NB4 (cell line): ENCODE data around the gene RACGAP1.
"Not testable (repeated sequence)": the region's sequence is repeated elsewhere in the genome, so short reads cannot be mapped to it uniquely, and the experiment has no call there.

Source experiments
- POLR2A ChIP-seq: IDR thresholded peaks from 2 replicates; pipeline ENCODE4 v1.6.1; 2011; ENCODE audit warnings: mild to moderate bottlenecking; ENCODE audit not compliant: insufficient read length; ENCODE audit errors: extremely low read depth
- TF ChIP-seq, protein P1 (sequence below): IDR thresholded peaks from 2 replicates; pipeline ENCODE4 v1.6.1; 2011; ENCODE audit warnings: low read depth, low read length
- TF ChIP-seq, protein P2 (sequence below): IDR thresholded peaks from one replicate; pipeline ENCODE4 v1.5.1; 2012; ENCODE audit warnings: low read depth, low read length

DNA sequence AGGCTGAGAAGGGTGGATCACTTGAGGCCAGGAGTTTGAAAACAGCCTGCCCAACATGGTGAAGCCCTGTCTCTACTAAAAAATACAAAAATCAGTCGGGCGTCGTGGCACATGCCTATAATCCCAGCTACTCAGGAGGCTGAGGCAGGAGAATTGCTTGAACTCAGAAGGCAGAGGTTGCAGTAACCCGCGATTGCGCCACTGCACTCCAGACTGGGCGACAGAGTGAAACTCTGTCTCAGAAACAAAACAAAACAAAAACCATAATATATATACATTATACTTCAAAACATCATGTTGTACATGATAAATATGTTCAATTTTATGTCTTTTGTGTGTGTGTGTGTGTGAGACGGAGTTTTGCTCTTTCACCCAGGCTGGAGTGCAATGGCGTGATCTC, 5.2 kb upstream of the RACGAP1 start:
- not testable (repeated sequence) for TF ChIP-seq POLR2A
- TF ChIP-seq, protein P1, sequence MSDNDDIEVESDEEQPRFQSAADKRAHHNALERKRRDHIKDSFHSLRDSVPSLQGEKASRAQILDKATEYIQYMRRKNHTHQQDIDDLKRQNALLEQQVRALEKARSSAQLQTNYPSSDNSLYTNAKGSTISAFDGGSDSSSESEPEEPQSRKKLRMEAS = not testable (repeated sequence)
- TF ChIP-seq, protein P2, sequence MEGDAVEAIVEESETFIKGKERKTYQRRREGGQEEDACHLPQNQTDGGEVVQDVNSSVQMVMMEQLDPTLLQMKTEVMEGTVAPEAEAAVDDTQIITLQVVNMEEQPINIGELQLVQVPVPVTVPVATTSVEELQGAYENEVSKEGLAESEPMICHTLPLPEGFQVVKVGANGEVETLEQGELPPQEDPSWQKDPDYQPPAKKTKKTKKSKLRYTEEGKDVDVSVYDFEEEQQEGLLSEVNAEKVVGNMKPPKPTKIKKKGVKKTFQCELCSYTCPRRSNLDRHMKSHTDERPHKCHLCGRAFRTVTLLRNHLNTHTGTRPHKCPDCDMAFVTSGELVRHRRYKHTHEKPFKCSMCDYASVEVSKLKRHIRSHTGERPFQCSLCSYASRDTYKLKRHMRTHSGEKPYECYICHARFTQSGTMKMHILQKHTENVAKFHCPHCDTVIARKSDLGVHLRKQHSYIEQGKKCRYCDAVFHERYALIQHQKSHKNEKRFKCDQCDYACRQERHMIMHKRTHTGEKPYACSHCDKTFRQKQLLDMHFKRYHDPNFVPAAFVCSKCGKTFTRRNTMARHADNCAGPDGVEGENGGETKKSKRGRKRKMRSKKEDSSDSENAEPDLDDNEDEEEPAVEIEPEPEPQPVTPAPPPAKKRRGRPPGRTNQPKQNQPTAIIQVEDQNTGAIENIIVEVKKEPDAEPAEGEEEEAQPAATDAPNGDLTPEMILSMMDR = not testable (repeated sequence)
